Peyer's patch (tissue), 4 donors: ENCODE data around the gene GSC2. TPM values are rescaled to one million over a fixed set of nuclear protein-coding genes. Genes with fewer than 3 reads are reported as not detected.

Source experiments
- DNase-seq, 3 donors: peaks; one replicate each; pipeline ENCODE4 v3.0.0-alpha.2; 2017 to 2019
- H3K27ac ChIP-seq, 4 donors: fragments of 200-600 bp; sonication (generic); one replicate each; pipeline ENCODE4 v1.5.1; 2016 to 2019
- H3K27me3 ChIP-seq, 2 donors: fragments of 200-600 bp; sonication (generic); one replicate each; pipeline ENCODE4 v1.5.1; 2019
- H3K36me3 ChIP-seq, 3 donors: fragments of 200-600 bp; sonication (generic); one replicate each; pipeline ENCODE4 v1.5.1; 2016 to 2019
- H3K4me1 ChIP-seq, 4 donors: fragments of 200-600 bp; sonication (generic); one replicate each; pipeline ENCODE4 v1.5.1; 2016 to 2019
- H3K4me3 ChIP-seq, 4 donors: fragments of 200-600 bp; sonication (generic); 1 replicate in 3 of 4; 2 replicates in 1 of 4; pipeline ENCODE4 v1.5.1; 2016 to 2019; ENCODE audit warnings: mild to moderate bottlenecking in 1 of 4
- H3K9me3 ChIP-seq, 4 donors: fragments of 200-600 bp; sonication (generic); one replicate each; pipeline ENCODE4 v1.5.1; 2016 to 2019; ENCODE audit warnings: mild to moderate bottlenecking in 1 of 4
- POLR2A ChIP-seq, 2 donors: fragments of 450-650 bp; IDR thresholded peaks; one replicate each; pipeline ENCODE4 v1.5.1; 2017; ENCODE audit warnings: antibody characterized with exemption in 2 of 2, mild to moderate bottlenecking in 2 of 2, moderate library complexity in 2 of 2
- total RNA-seq, 4 donors: library from RNA; depleted of rRNA; stranded (reverse); fragments of >200 nt; gene quantifications; one replicate each; pipeline ENCODE4 v1.1.0, GENCODE V29; 2016
- TF ChIP-seq, protein P1 (sequence below), 6 experiments: fragments of 450-650 bp in 4 of 6; fragments of 200-600 bp in 2 of 6; sonication (generic) in 1 of 6; IDR thresholded peaks; one replicate each; pipeline ENCODE4 v1.5.1; 2017 to 2019; ENCODE audit warnings: antibody characterized with exemption in 6 of 6, mild to moderate bottlenecking in 3 of 6, moderate library complexity in 1 of 6

GSC2 gene
- total RNA-seq, 4 donors from 2014 or later: not detected

DNA sequence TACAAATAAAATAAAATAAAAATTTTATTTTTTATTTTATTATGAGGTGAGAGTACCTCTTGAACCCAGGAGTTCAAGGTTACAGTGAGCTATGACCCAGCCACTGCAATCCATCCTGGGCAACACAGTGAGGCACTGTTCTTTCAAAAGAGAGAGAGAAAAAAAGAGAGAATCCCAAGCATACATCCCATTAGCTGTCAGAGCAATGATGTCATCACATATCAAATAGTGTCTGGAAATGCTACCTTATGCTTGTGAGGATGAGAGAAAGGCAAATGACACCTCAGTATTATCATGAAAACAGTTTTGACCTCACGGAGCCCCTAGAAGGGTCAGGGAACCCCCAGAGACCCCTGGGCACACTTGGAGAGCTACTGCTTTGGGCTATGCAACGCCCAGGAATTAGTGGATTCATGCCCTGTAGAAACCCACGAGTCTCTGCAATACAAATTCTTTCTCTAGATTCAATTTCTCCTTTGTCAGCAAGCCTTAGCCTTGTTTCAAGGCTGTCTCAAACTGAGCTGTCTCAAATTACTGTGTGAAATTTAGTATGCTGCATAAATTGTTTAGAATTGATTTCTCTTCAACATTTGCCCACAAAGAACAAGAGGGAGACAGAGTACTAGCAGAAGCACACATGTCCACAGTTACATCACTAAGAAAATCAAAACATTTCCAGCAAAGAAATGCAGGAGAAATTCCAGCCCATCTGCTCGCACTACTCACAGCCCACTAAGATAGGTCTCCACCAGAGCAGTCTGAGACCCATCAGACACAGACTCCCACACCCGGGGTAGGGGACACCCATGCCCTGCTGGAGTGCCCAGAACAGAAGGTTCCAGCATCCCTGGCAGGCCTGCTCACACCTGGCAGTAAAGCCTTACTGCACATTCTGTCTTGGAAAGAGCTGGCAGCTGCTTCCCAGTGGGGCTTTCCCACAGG, 45.9 kb downstream of the GSC2 start:
- H3K9me3 ChIP-seq: no peaks in the 10 kb centered on the region
- H3K27ac ChIP-seq: no peak overlapping the region
- DNase-seq: peak in 1 of 3 donors; percentile 41
- H3K27me3 ChIP-seq: no peaks in the 10 kb centered on the region
- H3K4me1 ChIP-seq: peaks cover 0 to 19% (median 4%) of the 10 kb centered on the region in 4 donors
- H3K4me3 ChIP-seq: no peak overlapping the region
- H3K36me3 ChIP-seq: no peaks in the 10 kb centered on the region
- TF ChIP-seq, protein P1, sequence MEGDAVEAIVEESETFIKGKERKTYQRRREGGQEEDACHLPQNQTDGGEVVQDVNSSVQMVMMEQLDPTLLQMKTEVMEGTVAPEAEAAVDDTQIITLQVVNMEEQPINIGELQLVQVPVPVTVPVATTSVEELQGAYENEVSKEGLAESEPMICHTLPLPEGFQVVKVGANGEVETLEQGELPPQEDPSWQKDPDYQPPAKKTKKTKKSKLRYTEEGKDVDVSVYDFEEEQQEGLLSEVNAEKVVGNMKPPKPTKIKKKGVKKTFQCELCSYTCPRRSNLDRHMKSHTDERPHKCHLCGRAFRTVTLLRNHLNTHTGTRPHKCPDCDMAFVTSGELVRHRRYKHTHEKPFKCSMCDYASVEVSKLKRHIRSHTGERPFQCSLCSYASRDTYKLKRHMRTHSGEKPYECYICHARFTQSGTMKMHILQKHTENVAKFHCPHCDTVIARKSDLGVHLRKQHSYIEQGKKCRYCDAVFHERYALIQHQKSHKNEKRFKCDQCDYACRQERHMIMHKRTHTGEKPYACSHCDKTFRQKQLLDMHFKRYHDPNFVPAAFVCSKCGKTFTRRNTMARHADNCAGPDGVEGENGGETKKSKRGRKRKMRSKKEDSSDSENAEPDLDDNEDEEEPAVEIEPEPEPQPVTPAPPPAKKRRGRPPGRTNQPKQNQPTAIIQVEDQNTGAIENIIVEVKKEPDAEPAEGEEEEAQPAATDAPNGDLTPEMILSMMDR (IDR thresholded peaks at IDR 0.05): no peak
- no peak for TF ChIP-seq POLR2A (IDR thresholded peaks at IDR 0.05)

DNA sequence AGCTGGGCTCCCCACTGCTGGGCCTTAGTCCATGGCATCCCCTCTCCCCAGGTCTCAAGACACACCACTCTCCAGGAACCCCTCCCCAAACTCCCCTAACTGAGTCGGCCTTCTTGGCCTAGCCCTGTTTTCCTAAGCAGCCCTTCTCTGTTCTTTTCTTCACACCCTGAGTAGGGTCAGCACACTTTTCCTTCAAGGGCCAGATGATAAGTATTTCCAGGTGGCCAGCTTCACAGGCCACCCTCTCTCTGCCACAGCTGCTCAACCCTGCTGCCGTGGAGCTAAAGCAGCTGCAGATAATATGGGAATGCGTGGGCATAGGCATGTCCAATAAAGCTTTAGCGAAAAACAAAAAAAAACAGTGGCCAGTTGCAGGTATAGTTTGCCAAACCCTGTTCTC, 51.9 kb downstream of the GSC2 start:
- DNase-seq: no peak
- no peaks in the 10 kb centered on the region for H3K9me3 ChIP-seq
- TF ChIP-seq, protein P1 (IDR thresholded peaks at IDR 0.05): no peak
- no peaks in the 10 kb centered on the region for H3K27me3 ChIP-seq
- no peak overlapping the region for H3K27ac ChIP-seq
- H3K36me3 ChIP-seq: peaks cover 0 to 12% (median 0%) of the 10 kb centered on the region in 3 donors
- no peak overlapping the region for H3K4me3 ChIP-seq
- H3K4me1 ChIP-seq: peaks cover 0 to 9% (median 0%) of the 10 kb centered on the region in 4 donors

DNA sequence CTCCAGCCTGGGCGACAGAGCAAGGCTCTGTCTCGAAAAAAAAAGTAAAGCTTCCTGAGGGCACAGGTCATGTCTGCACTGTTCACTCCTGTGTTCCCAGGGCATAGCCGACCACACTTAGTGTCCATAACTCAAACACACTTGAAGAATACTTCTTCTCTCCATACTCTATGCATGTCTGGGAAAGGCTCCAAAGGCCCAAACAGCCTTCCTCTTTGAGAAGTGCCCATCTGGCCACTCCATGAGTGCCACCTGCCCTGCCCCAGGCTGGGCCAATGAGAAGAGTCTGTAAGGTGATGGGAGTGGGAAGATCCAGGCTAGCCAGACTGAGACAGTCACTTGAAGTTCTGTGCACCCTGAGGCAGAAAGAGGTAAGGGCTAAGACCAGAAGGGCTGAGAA, 52.6 kb downstream of the GSC2 start:
- Histone ChIP-seq H3K36me3 (peaks cover 0 to 12% (median 0%) of the 10 kb centered on the region in 3 donors), H3K27ac (no peak overlapping the region), H3K9me3 (no peaks in the 10 kb centered on the region), H3K4me3 (no peak overlapping the region), H3K4me1 (peaks cover 0 to 9% (median 0%) of the 10 kb centered on the region in 4 donors), H3K27me3 (no peaks in the 10 kb centered on the region)
- TF ChIP-seq, protein P1 (IDR thresholded peaks at IDR 0.05): no peak
- no peak for TF ChIP-seq POLR2A (IDR thresholded peaks at IDR 0.05)
- DNase-seq: no peak

Other genes with a start within 250 kb of the GSC2 start
- gene DGCR6, start 244.0 kb downstream of the GSC2 start, total RNA-seq: 1 to 10 TPM in 3 of 4 donors, not detected in 1; 2.5 to 6.3 (median 4.5) TPM
- gene PRODH, start 214.0 kb downstream of the GSC2 start, total RNA-seq: 100 to 1,000 TPM in 3 of 4 donors, 10 to 100 TPM in 1; 12.4 to 360 (median 207) TPM
- 100 to 1,000 TPM in 1 of 4 donors, 10 to 100 TPM in 3; 49.5 to 101 (median 92.1) TPM for gene DGCR2, start 27.9 kb downstream of the GSC2 start, total RNA-seq
- gene TSSK2, start 19.0 kb downstream of the GSC2 start, total RNA-seq: under 1 TPM in 1 of 4 donors, not detected in 3; 0.85 TPM
- gene ESS2, start 5.6 kb downstream of the GSC2 start, total RNA-seq: 10 to 100 TPM; 10.1 to 36.3 (median 14.3) TPM
- 100 to 1,000 TPM in 3 of 4 donors, 10 to 100 TPM in 1; 68.5 to 229 (median 185) TPM for gene SLC25A1, start 28.4 kb upstream of the GSC2 start, total RNA-seq
- 1 to 10 TPM in 3 of 4 donors, under 1 TPM in 1; 0.47 to 3.9 (median 3.0) TPM for gene CLTCL1, start 141.4 kb upstream of the GSC2 start, total RNA-seq